Large intestine (tissue), 3 donors: Measurements from ENCODE around the gene HDLBP. TPM values are rescaled to one million over a fixed set of nuclear protein-coding genes. Genes with fewer than 3 reads are reported as not detected.

Source experiments
- DNase-seq, 2 donors: peaks; one replicate each; pipeline versions ENCODE4 v3.0.0 to v3.0.0-alpha.2; 2013
- H3K27ac ChIP-seq: one replicate; pipeline ENCODE4 v1.5.1; 2013; ENCODE audit warnings: low read length
- H3K27me3 ChIP-seq: 2 replicates; pipeline ENCODE4 v1.6.1; 2013; ENCODE audit warnings: low read length; ENCODE audit not compliant: control insufficient read depth, insufficient read depth
- H3K36me3 ChIP-seq: 2 replicates; pipeline ENCODE4 v1.6.1; 2013; ENCODE audit warnings: low read length; ENCODE audit not compliant: control insufficient read depth, insufficient read depth
- H3K4me1 ChIP-seq: one replicate; pipeline ENCODE4 v1.6.1; 2013; ENCODE audit warnings: low read length; ENCODE audit not compliant: control insufficient read depth, insufficient read depth
- H3K4me3 ChIP-seq: one replicate; pipeline ENCODE4 v1.5.1; 2013; ENCODE audit warnings: low read length
- H3K9me3 ChIP-seq: one replicate; pipeline ENCODE4 v1.6.1; 2013; ENCODE audit warnings: mild to moderate bottlenecking, low read depth, low read length, moderate library complexity; ENCODE audit not compliant: control insufficient read depth
- WGBS: methylation state at CpG from one replicate; pipeline ENCODE4 v1.1.5; 2013; ENCODE audit warnings: low lambda C conversion rate; ENCODE audit not compliant: insufficient coverage; 5-methylcytosine and 5-hydroxymethylcytosine counted together
- polyA plus RNA-seq: library from polyadenylated mRNA; unstranded; fragments of 120-200 nt; gene quantifications from one replicate; pipeline ENCODE4 v1.2.1, GENCODE V29; 2013

Gene HDLBP
- polyA plus RNA-seq, 1 donor: 390 TPM

- Histone ChIP-seq H3K27me3 (no peaks in the 10 kb centered on the region), H3K27ac (no peak overlapping the region), H3K9me3 (no peaks in the 10 kb centered on the region), H3K4me1 (no peaks in the 10 kb centered on the region), H3K4me3 (no peak overlapping the region), H3K36me3 (no peaks in the 10 kb centered on the region)
- DNase-seq: no peak
- WGBS: no CpG with 5 or more reads among the region's 10 CpGs
Observed at GRCh38 chr2:241204010-241204384, 111.5 kb downstream of the HDLBP start.

- Histone ChIP-seq H3K9me3 (no peaks in the 10 kb centered on the region), H3K4me3 (no peak overlapping the region), H3K27me3 (no peaks in the 10 kb centered on the region), H3K4me1 (no peaks in the 10 kb centered on the region), H3K27ac (no peak overlapping the region), H3K36me3 (no peaks in the 10 kb centered on the region)
- no CpG with 5 or more reads among the region's 27 CpGs for WGBS
- DNase-seq: no peak
Observed at GRCh38 chr2:241203218-241204009, 112.1 kb downstream of the HDLBP start.

GRCh38 chr2:241202681-241203080, 112.8 kb downstream of the HDLBP start:
- H3K9me3 ChIP-seq: no peaks in the 10 kb centered on the region
- DNase-seq: no peak
- H3K36me3 ChIP-seq: no peaks in the 10 kb centered on the region
- no peaks in the 10 kb centered on the region for H3K4me1 ChIP-seq
- H3K27me3 ChIP-seq: no peaks in the 10 kb centered on the region
- no peak overlapping the region for H3K27ac ChIP-seq
- no peak overlapping the region for H3K4me3 ChIP-seq
- WGBS: no CpG with 5 or more reads among the region's 9 CpGs

- H3K9me3 ChIP-seq: no peaks in the 10 kb centered on the region
- WGBS: no CpG with 5 or more reads among the region's 15 CpGs
- DNase-seq: no peak
- no peak overlapping the region for H3K4me3 ChIP-seq
- H3K27me3 ChIP-seq: no peaks in the 10 kb centered on the region
- H3K4me1 ChIP-seq: no peaks in the 10 kb centered on the region
- no peak overlapping the region for H3K27ac ChIP-seq
- no peaks in the 10 kb centered on the region for H3K36me3 ChIP-seq
Observed at GRCh38 chr2:241202268-241202585, 113.2 kb downstream of the HDLBP start.

- Histone ChIP-seq H3K36me3 (no peaks in the 10 kb centered on the region), H3K27ac (no peak overlapping the region), H3K9me3 (no peaks in the 10 kb centered on the region), H3K4me1 (no peaks in the 10 kb centered on the region), H3K4me3 (no peak overlapping the region), H3K27me3 (no peaks in the 10 kb centered on the region)
- no peak for DNase-seq
- WGBS: no CpG with 5 or more reads among the region's 24 CpGs
Observed at GRCh38 chr2:241201445-241202267, 113.8 kb downstream of the HDLBP start.

GRCh38 chr2:241200822-241201395, 114.6 kb downstream of the HDLBP start:
- WGBS: no CpG with 5 or more reads among the region's 21 CpGs
- H3K4me3 ChIP-seq: no peak overlapping the region
- H3K36me3 ChIP-seq: no peaks in the 10 kb centered on the region
- DNase-seq: no peak
- no peak overlapping the region for H3K27ac ChIP-seq
- H3K27me3 ChIP-seq: no peaks in the 10 kb centered on the region
- no peaks in the 10 kb centered on the region for H3K9me3 ChIP-seq
- no peaks in the 10 kb centered on the region for H3K4me1 ChIP-seq

GRCh38 chr2:241199897-241200821, 115.3 kb downstream of the HDLBP start:
- Histone ChIP-seq H3K4me1 (no peaks in the 10 kb centered on the region), H3K9me3 (no peaks in the 10 kb centered on the region), H3K4me3 (no peak overlapping the region), H3K27me3 (no peaks in the 10 kb centered on the region), H3K27ac (no peak overlapping the region), H3K36me3 (no peaks in the 10 kb centered on the region)
- DNase-seq: no peak
- no CpG with 5 or more reads among the region's 42 CpGs for WGBS

GRCh38 chr2:241199286-241199685, 116.2 kb downstream of the HDLBP start:
- H3K36me3 ChIP-seq: no peaks in the 10 kb centered on the region
- no peak overlapping the region for H3K27ac ChIP-seq
- no peaks in the 10 kb centered on the region for H3K9me3 ChIP-seq
- H3K27me3 ChIP-seq: no peaks in the 10 kb centered on the region
- no peaks in the 10 kb centered on the region for H3K4me1 ChIP-seq
- no peak overlapping the region for H3K4me3 ChIP-seq
- no peak for DNase-seq
- no CpG with 5 or more reads among the region's 16 CpGs for WGBS

- no peaks in the 10 kb centered on the region for H3K36me3 ChIP-seq
- no peak for DNase-seq
- no peaks in the 10 kb centered on the region for H3K4me1 ChIP-seq
- no peaks in the 10 kb centered on the region for H3K9me3 ChIP-seq
- no peak overlapping the region for H3K4me3 ChIP-seq
- no CpG with 5 or more reads among the region's 27 CpGs for WGBS
- H3K27me3 ChIP-seq: no peaks in the 10 kb centered on the region
- H3K27ac ChIP-seq: no peak overlapping the region
Observed at GRCh38 chr2:241198381-241199279, 116.8 kb downstream of the HDLBP start.
